IMR-90 (cell line): ENCODE measurements around the gene CENPF. TPM values are rescaled to one million over a fixed set of nuclear protein-coding genes. Genes with fewer than 3 reads are reported as not detected.

Experiments
- ATAC-seq: fragments of 200-7000 bp; cut with Tn5 transposase; 2 replicates; pipeline ENCODE4 v1.9.1; 2020; ENCODE audit warnings: low read depth, mild to moderate bottlenecking, moderate library complexity
- BruUV-seq: library from RNA; stranded (reverse); fragments of 400-500 nt; replicated peaks from 2 replicates; lab custom pipeline; 2021; lab: Mats Ljungman, UMichigan
- CTCF ChIA-PET: fragments of 300-600 bp; formaldehyde crosslinking; extraction: SDS; loops from one replicate; lab custom pipeline; 2021; ENCODE audit warnings: antibody characterized with exemption; lab: Yijun Ruan, JAX
- POLR2A ChIA-PET: fragments of 300-600 bp; sonication (Branson Sonifier 250); formaldehyde crosslinking; loops from one replicate; lab custom pipeline; 2022; ENCODE audit warnings: antibody characterized with exemption; ENCODE audit not compliant: unreplicated experiment; lab: Charles Lee
- DNase-seq: peaks from one replicate; pipeline ENCODE4 v3.0.0; 2013
- H2AFZ ChIP-seq: replicated peaks from 2 replicates; pipeline ENCODE3; 2013; ENCODE audit warnings: low read length, mild to moderate bottlenecking; ENCODE audit not compliant: poor library complexity
- H2AK5ac ChIP-seq: 2 replicates; pipeline ENCODE4 v1.6.1; 2013; ENCODE audit warnings: low read depth, low read length, inconsistent platforms
- H2AK9ac ChIP-seq: replicated peaks from 2 replicates; pipeline ENCODE3; 2013; ENCODE audit warnings: mild to moderate bottlenecking, low read depth, low read length, moderate library complexity; ENCODE audit not compliant: poor library complexity
- H2BK120ac ChIP-seq: 2 replicates; pipeline ENCODE4 v1.6.1; 2013; ENCODE audit warnings: low read depth, low read length, inconsistent platforms
- H2BK15ac ChIP-seq: 3 replicates; pipeline ENCODE4 v1.6.1; 2013; ENCODE audit warnings: low read depth, low read length, inconsistent platforms
- H2BK20ac ChIP-seq: 2 replicates; pipeline ENCODE4 v1.6.1; 2013; ENCODE audit warnings: low read depth, mild to moderate bottlenecking, inconsistent platforms, low read length, moderate library complexity
- H2BK5ac ChIP-seq: 2 replicates; pipeline ENCODE4 v1.6.1; 2013; ENCODE audit warnings: mild to moderate bottlenecking, low read depth, low read length, inconsistent platforms; ENCODE audit not compliant: poor library complexity, severe bottlenecking
- H3K14ac ChIP-seq: replicated peaks from 2 replicates; pipeline ENCODE4 v1.6.1; 2013; ENCODE audit warnings: low read depth, low read length, inconsistent platforms
- H3K18ac ChIP-seq: 2 replicates; pipeline ENCODE4 v1.6.1; 2013; ENCODE audit warnings: low read depth, low read length, control low read depth
- H3K23ac ChIP-seq: 2 replicates; pipeline ENCODE4 v1.6.1; 2013; ENCODE audit warnings: low read depth, low read length, inconsistent platforms
- H3K27ac ChIP-seq: 2 replicates; pipeline ENCODE4 v1.5.1; 2013; ENCODE audit warnings: mild to moderate bottlenecking, control low read depth, low read length; ENCODE audit not compliant: insufficient read depth
- H3K27me3 ChIP-seq: 2 replicates; pipeline ENCODE4 v1.6.1; 2013; ENCODE audit warnings: low read length; ENCODE audit not compliant: control insufficient read depth, insufficient read depth
- H3K36me3 ChIP-seq: 2 replicates; pipeline ENCODE4 v1.6.1; 2013; ENCODE audit warnings: low read length, mixed read lengths; ENCODE audit not compliant: control insufficient read depth, insufficient read depth
- H3K4ac ChIP-seq: 2 replicates; pipeline ENCODE4 v1.6.1; 2013; ENCODE audit warnings: low read depth, low read length, inconsistent platforms
- H3K4me1 ChIP-seq: 2 replicates; pipeline ENCODE4 v1.6.1; 2013; ENCODE audit warnings: low read length, mixed read lengths; ENCODE audit not compliant: control insufficient read depth, insufficient read depth
- H3K4me2 ChIP-seq: 2 replicates; pipeline ENCODE4 v1.6.1; 2013; ENCODE audit warnings: low read depth, mild to moderate bottlenecking, control low read depth, low read length, moderate library complexity
- H3K4me3 ChIP-seq: 2 replicates; pipeline ENCODE4 v1.5.1; 2013; ENCODE audit warnings: low read depth, mild to moderate bottlenecking, control low read depth, low read length, moderate library complexity; ENCODE audit not compliant: insufficient read depth
- H3K56ac ChIP-seq: 2 replicates; pipeline ENCODE4 v1.6.1; 2013; ENCODE audit warnings: low read length, inconsistent platforms; ENCODE audit not compliant: insufficient read depth; ENCODE audit errors: extremely low read depth
- H3K79me1 ChIP-seq, 2 experiments: 2 replicates each; pipeline ENCODE4 v1.6.1; 2013; ENCODE audit warnings: low read length in 2 of 2, inconsistent platforms in 1 of 2, low read depth in 1 of 2
- H3K9ac ChIP-seq: 2 replicates; pipeline ENCODE4 v1.6.1; 2013; ENCODE audit warnings: low read depth, low read length, control low read depth
- H3K9me1 ChIP-seq: 2 replicates; pipeline ENCODE4 v1.6.1; 2013; ENCODE audit warnings: low read length, inconsistent platforms; ENCODE audit not compliant: insufficient read depth
- H3K9me3 ChIP-seq: 2 replicates; pipeline ENCODE4 v1.6.1; 2013; ENCODE audit warnings: low read length; ENCODE audit not compliant: control insufficient read depth, insufficient read depth
- H4K20me1 ChIP-seq: 2 replicates; pipeline ENCODE4 v1.6.1; 2013; ENCODE audit warnings: low read length, inconsistent platforms; ENCODE audit not compliant: insufficient read depth
- H4K5ac ChIP-seq: 2 replicates; pipeline ENCODE4 v1.6.1; 2013; ENCODE audit warnings: mild to moderate bottlenecking, low read depth, low read length, control low read depth
- H4K8ac ChIP-seq, 2 experiments: 2 replicates each; pipeline ENCODE4 v1.6.1; 2013; ENCODE audit warnings: low read depth in 2 of 2, low read length in 2 of 2, control low read depth in 1 of 2, inconsistent platforms in 1 of 2
- H4K91ac ChIP-seq: 2 replicates; pipeline ENCODE4 v1.6.1; 2013; ENCODE audit warnings: low read depth, low read length, inconsistent platforms; ENCODE audit not compliant: insufficient read depth
- BHLHE40 ChIP-seq: fragments of 150-350 bp; IDR thresholded peaks from 2 replicates; pipeline ENCODE4 v1.6.1; 2016; ENCODE audit warnings: mild to moderate bottlenecking, low read depth, low read length
- CEBPB ChIP-seq: IDR thresholded peaks from 2 replicates; pipeline ENCODE4 v1.6.1; 2012; ENCODE audit warnings: low read depth, low read length, improper control_type of control experiment
- CHD1 ChIP-seq: IDR thresholded peaks from 2 replicates; pipeline ENCODE4 v1.6.1; 2012; ENCODE audit warnings: low read depth, low read length, improper control_type of control experiment
- CTCF ChIP-seq: conservative IDR thresholded peaks from 2 replicates; pipeline ENCODE4 v1.5.1; 2012; ENCODE audit warnings: mild to moderate bottlenecking, low read depth, low read length, improper control_type of control experiment
- ELK1 ChIP-seq: fragments of 150-350 bp; IDR thresholded peaks from 2 replicates; pipeline ENCODE4 v1.6.1; 2016; ENCODE audit warnings: low read depth, mild to moderate bottlenecking, low read length, moderate library complexity, borderline replicate concordance
- FOS ChIP-seq: fragments of 150-350 bp; IDR thresholded peaks from 2 replicates; pipeline ENCODE4 v1.6.1; 2016; ENCODE audit warnings: low read depth, low read length
- MAFK ChIP-seq: IDR thresholded peaks from 2 replicates; pipeline ENCODE4 v1.6.1; 2012; ENCODE audit warnings: low read depth, low read length, improper control_type of control experiment
- MAZ ChIP-seq: IDR thresholded peaks from 2 replicates; pipeline ENCODE4 v1.6.1; 2012; ENCODE audit warnings: low read depth, mild to moderate bottlenecking, low read length, improper control_type of control experiment, moderate library complexity, borderline replicate concordance
- MXI1 ChIP-seq: IDR thresholded peaks from 2 replicates; pipeline ENCODE4 v1.6.1; 2012; ENCODE audit warnings: low read depth, mild to moderate bottlenecking, low read length, moderate library complexity, borderline replicate concordance
- NFE2L2 ChIP-seq: fragments of 150-350 bp; IDR thresholded peaks from 2 replicates; pipeline ENCODE4 v1.6.1; 2016; ENCODE audit warnings: low read depth, mild to moderate bottlenecking, low read length
- POLR2A ChIP-seq: IDR thresholded peaks from 2 replicates; pipeline ENCODE4 v1.6.1; 2012; ENCODE audit warnings: mild to moderate bottlenecking, low read depth, low read length
- RAD21 ChIP-seq: IDR thresholded peaks from 2 replicates; pipeline ENCODE4 v1.6.1; 2012; ENCODE audit warnings: low read length, improper control_type of control experiment
- RCOR1 ChIP-seq: IDR thresholded peaks from 2 replicates; pipeline ENCODE4 v1.6.1; 2012; ENCODE audit warnings: mild to moderate bottlenecking, low read length, improper control_type of control experiment; ENCODE audit not compliant: insufficient replicate concordance
- RFX5 ChIP-seq: IDR thresholded peaks from 2 replicates; pipeline ENCODE4 v1.8.0; 2012; ENCODE audit warnings: low read depth, mild to moderate bottlenecking, low read length, moderate library complexity
- SMC3 ChIP-seq: fragments of 150-350 bp; IDR thresholded peaks from 2 replicates; pipeline ENCODE4 v1.6.1; 2016; ENCODE audit warnings: low read depth, mild to moderate bottlenecking, antibody characterized with exemption, low read length, moderate library complexity
- USF2 ChIP-seq: fragments of 150-350 bp; IDR thresholded peaks from 2 replicates; pipeline ENCODE4 v1.6.1; 2017; ENCODE audit warnings: mild to moderate bottlenecking, antibody characterized with exemption, low read length, low read depth
- WGBS, 2 experiments: methylation state at CpG; one replicate each; pipeline versions ENCODE4 v1.1.5 to v1.1.7; 2013; ENCODE audit warnings: missing lambda C conversion rate in 2 of 2; ENCODE audit not compliant: insufficient read length in 1 of 2; ENCODE audit errors: extremely low coverage in 2 of 2; 5-methylcytosine and 5-hydroxymethylcytosine counted together
- dilution Hi-C: fragments of 300-500 bp; cut with HindIII; formaldehyde crosslinking; loops from one replicate; pipeline ENCODE4 v1.14.3; 2018; ENCODE audit warnings: low sequenced_read_pairs; ENCODE audit not compliant: unreplicated experiment
- in situ Hi-C: fragments of 300-500 bp; cut with MboI; formaldehyde crosslinking; loops from 3 replicates; pipeline ENCODE4 v1.14.3; 2019; ENCODE audit warnings: low sequenced_read_pairs, inconsistent platforms, mixed read lengths
- intact Hi-C: fragments of 100-400 bp; cut with micrococcal nuclease; formaldehyde crosslinking; loops from 2 replicates; pipeline ENCODE4 v1.10.0; 2022
- polyA plus RNA-seq, 3 experiments: library from polyadenylated mRNA; depleted of rRNA; stranded (reverse); fragments of >200 nt; gene quantifications; 2 replicates each; pipeline ENCODE4 v1.2.3, GENCODE V29; 2012; ENCODE audit warnings: low replicate concordance in 1 of 3
- total RNA-seq: library from RNA; depleted of rRNA; stranded (reverse); fragments of >200 nt; gene quantifications from 2 replicates; pipeline ENCODE4 v1.2.3, GENCODE V29; 2012

The CENPF gene
- total and polyA plus RNA-seq, 2 of the 4 experiments (the other 2 are of a cell fraction) = 20.9 to 51.8 TPM

- Histone ChIP-seq H3K9me1 (no peaks in the 10 kb centered on the region), H2BK15ac (no peak overlapping the region), H3K27me3 (no peaks in the 10 kb centered on the region), H2BK20ac (no peak overlapping the region), H2AK9ac (no peak overlapping the region), H2BK5ac (no peak overlapping the region), H3K27ac (no peak overlapping the region), H2AK5ac (no peak overlapping the region), H4K20me1 (no peaks in the 10 kb centered on the region), H2BK120ac (no peak overlapping the region), H3K36me3 (no peaks in the 10 kb centered on the region), H2AFZ (no peak overlapping the region), H3K4ac (no peak overlapping the region), H3K9me3 (no peaks in the 10 kb centered on the region), H3K56ac (no peak overlapping the region), H3K14ac (no peak overlapping the region), H3K4me3 (no peak overlapping the region), H3K4me1 (peaks cover 5% of the 10 kb centered on the region; the same call in 1 of the 2 replicates), H3K23ac (no peak overlapping the region), H4K8ac (no peak overlapping the region), H3K79me1 (no peaks in the 10 kb centered on the region), H3K9ac (no peak overlapping the region), H3K4me2 (no peak overlapping the region), H4K91ac (no peak overlapping the region), H4K5ac (no peak overlapping the region), H3K18ac (no peak overlapping the region)
- no peak for DNase-seq
- ChIA-PET CTCF (no interaction called here), POLR2A (no interaction called here)
- intact Hi-C loops (no loop called here), dilution Hi-C loops (no loop called here), in situ Hi-C loops (no loop called here)
- ATAC-seq = no peak
- no TSS peak for BruUV-seq
- TF ChIP-seq CTCF = no peak
- TF ChIP-seq MAZ = no peak
- TF ChIP-seq USF2 = no peak
- no peak for TF ChIP-seq MXI1
- TF ChIP-seq RCOR1 = no peak
- no peak for TF ChIP-seq RAD21
- TF ChIP-seq FOS = no peak
- no peak for TF ChIP-seq NFE2L2
- TF ChIP-seq SMC3 = no peak
- no peak for TF ChIP-seq MAFK
- no peak for TF ChIP-seq CEBPB
- TF ChIP-seq RFX5 = no peak
- no peak for TF ChIP-seq CHD1
- TF ChIP-seq BHLHE40 = no peak
- no peak for TF ChIP-seq POLR2A
- TF ChIP-seq ELK1 = no peak
- no CpG with 5 or more reads among the region's 1 CpG for WGBS, 2 experiments
Measured at GRCh38 chr1:214702556-214702955, 99.6 kb downstream of the CENPF start.
